Dedifferentiated amniotic fluid mesenchymal stem cell (primary cell): Measurements from ENCODE around the gene VASH2.
"Not testable (repeated sequence)": the region's sequence is repeated elsewhere in the genome, so short reads cannot be mapped to it uniquely, and the experiment has no call there.

Source experiments
- DNase-seq: peaks from one replicate; pipeline ENCODE4 v3.0.0-alpha.2; 2016; ENCODE audit errors: extremely low spot score

Gene VASH2

DNA sequence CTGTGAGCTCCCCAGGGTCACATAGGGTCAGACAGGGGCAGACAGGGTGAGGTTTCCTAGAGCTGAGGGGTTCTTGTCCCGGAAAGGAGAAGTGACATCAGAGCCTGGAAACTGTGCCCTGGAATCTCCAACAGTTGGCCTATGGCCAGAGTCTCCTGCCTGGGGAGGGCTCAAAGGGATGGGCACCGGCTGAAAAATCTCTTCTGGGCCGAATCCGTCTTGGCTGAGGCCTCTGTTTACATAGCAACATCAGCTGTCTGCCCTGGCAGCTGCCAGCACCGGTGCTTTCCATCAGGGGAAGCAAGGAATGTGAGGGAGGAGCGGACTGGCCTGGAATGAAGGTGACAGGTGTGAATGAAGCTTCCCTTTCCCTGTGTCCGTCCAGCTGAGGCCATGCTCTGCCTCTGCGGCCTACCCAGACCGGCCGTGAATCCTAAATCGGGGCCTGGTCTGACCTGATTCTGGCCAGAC is 30.7 kb downstream of the VASH2 start:
- DNase-seq, result no peak

DNA sequence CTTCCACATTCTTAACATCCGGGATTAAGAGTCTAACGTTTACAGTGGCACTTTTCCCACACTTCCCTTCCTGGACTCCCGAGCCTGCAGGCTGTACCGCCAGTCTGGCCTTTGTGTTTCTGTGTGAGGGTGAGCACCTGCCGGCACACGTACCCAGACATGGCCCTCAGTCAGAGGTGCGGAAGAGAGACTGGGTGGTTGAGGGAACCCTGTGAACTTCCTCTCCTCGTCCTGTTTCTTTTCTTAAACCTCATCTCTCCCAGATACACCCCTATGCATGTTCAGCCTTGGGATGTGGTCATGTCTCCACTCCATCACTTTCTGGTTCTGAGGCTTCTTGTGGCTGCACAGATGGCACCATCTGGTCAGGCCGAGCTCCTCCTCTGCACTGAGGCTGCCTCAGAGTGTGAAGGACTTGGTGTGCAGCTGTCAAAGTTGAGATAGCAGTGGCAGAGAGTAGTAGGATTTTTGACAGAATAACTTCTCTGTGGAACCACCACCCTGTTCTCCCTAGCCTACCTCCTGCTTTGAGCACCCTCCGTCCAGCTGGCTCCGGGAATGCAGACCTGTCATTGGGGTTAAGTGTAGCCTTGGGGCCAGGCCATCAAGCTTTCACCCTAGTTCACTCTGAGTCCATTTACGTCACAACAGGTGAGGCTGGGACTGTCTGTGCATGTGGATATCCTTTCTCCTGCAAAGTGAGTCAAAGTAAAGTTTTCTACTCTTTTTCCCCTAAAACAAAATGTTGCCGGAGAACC is 31.4 kb downstream of the VASH2 start:
- DNase-seq, result no peak

- DNase-seq, result no peak
Observed at GRCh38 chr1:212982430-212983152, 32.2 kb downstream of the VASH2 start.

GRCh38 chr1:212983482-212983881 is 33.1 kb downstream of the VASH2 start:
- DNase-seq, result no peak

DNA sequence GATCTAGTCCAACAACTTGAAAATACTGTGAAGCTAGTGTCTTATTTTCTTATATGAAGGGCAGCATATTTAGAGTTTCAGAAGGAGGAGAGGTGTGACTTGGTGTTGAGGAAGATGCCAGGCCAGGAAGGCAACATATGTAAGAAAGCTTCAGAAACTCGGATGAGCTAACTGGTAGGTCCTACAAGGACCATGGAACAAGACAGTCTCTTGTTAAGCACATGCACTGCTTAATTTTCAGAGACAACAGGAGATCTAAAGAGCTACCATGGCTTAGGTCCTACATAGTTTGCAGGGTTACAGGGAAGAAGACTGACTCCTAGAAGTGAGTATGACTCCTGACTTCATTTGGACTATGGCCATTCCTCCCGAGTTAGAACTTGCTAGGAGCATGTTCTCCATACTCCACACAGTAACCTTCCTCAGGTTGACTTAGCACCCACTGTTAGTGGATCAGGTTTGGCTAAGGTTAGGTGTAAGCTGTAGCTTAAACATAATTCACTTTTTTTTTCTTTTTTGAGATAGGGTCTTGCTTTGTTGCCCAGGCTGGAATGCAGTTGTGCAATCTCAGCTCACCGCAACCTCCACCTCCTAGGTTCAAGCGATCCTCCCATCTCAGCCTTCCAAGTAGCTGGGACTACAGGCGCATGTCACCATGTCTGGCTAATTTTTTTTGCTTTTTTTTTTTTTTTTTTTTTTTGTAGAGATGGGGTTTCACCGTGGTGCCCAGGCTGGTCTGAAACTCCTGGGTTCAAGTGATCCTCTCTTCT is 34.4 kb downstream of the VASH2 start:
- no peak for DNase-seq

GRCh38 chr1:212986551-212986950 is 36.2 kb downstream of the VASH2 start:
- DNase-seq, result no peak

- DNase-seq, result no peak
Observed at GRCh38 chr1:212987702-212988322, 37.5 kb downstream of the VASH2 start.

DNA sequence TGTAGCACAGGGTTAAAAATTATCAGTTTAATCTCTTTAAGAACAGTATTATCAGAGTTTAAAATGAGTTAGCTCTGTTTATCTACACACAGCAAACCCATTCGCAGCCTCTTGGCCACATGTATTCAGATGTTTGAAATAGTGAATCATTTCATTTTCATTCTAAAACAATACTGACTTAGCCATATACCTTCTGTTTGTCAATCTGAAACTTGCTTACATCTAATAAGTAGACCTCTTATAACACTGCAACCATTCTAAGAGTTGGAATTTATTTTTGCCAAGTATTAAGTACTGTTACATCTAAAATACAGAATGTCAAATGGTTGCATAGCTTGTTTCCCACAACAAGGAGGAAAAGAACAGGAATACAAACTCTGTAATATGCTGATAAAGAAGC is 39.9 kb downstream of the VASH2 start:
- no peak for DNase-seq

DNA sequence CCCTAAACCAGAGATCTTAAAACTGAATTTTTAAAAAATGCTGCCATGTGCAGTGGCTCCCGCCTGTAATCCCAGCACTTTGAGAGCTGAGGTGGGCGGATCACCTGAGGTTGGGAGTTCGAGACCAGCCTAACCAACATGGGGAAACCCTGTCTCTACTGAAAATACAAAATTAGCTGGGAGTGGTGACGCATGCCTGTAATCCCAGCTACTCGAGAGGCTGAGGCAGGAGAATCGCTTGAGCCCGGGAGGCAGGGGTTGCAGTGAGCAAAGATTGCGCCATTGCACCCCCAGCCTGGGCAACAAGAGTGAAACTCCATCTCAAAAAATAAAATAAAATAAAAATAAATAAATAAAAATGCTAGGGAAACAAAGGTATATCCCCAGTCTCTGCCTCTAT is 43.6 kb downstream of the VASH2 start:
- DNase-seq, result not testable (repeated sequence)

DNA sequence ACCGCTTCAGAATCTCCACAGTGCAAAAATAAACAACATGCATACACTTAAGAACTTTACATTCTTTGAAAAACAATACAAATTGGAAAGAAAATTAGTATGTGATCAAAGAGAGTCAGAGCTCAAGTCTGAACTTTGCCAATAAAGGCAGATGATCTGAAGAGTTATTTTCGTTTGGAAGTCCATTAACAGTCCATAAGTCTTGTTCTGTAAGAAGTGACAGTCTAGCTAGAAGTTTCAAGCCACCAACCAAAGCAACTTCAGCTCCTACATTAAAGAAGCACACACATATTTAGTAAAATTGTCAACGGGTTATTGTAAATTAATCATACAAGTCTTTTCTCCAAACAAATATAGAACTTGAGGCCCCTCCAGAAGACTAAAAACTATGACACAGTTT is 44.6 kb downstream of the VASH2 start:
- DNase-seq, result no peak

DNA sequence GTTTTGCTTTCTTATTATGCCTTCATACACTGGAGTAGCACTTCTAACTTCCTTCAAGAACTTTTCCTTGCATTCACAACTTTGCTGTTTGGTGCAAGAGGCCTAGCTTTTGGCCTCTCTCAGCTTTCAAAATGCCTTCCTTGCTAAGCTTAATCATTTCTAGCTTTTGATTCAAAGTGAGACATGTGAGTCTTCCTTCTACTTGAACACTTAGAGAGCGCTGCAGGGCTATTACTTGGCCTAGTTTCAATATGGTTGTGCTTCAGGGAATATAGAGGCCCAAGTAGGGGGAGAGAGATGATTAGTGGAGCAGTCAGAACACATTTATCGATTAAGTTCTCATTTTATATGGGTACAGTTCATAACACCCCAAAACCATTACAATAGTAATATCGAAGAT is 52.9 kb downstream of the VASH2 start:
- no peak for DNase-seq

DNA sequence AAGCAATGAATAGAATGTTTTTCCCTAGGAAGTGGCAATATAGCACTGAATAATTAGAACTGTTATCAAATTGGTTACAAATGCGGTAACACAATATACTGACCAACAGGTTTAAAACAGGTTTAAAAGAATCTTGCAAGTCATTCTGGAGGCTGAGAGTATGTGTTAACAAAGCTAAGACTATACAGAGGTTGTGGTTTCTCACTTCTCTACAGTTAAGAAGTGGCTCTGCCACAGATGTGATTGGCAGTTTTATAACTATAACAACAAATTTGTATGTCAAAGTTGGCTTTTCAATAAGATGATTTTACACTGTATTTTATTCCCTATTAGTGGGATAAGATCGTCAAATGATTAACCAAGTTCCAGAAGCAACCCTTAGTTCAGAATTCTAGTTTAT is 58.2 kb downstream of the VASH2 start:
- no peak for DNase-seq

GRCh38 chr1:213014642-213015041 is 64.3 kb downstream of the VASH2 start:
- peak; percentile 20 for DNase-seq

- peak; percentile 98 for DNase-seq
Observed at GRCh38 chr1:213015099-213016050, 65.0 kb downstream of the VASH2 start, which contains the start of gene ANGEL2. ANGEL2 (minus strand) TSS chr1:213015867; CDS start chr1:213015671, 196 bp downstream.

DNA sequence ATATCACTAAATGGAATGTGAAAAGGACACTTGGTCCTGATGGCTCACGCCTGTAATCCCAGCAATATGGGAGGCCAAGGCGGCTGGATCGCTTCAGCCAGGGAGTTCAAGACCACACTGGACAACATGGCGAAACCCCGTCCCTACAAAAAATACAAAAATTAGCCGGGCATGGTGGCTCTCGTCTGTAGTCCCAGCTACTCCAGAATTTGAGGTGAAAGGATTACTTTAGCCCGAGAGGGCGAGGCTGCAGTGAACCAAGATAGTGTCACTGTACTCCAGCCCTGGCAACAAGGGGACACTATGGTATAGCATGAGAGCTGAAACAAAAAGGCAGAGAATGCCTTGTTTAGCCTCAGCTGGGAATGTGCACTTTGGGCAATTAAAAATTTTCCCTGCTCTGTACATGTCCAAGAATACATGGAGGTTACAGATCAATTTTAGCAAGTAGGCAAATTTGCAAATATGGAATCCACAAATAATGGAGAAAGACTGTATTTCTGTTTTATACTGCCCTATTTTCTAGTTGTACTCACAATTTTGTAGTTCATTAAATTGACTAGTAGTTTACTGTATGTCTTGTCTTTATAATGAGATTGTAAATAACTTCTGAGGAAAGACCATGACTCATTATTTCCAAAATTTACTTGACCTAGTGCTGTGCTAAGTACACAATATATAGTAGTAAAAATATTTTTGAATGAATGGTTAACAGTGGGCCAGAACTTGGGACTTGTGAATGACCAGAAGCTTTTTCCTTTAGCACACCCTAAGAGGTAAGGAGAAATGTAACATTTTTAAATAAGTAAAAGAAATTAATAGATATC is 67.3 kb downstream of the VASH2 start:
- no peak for DNase-seq

DNA sequence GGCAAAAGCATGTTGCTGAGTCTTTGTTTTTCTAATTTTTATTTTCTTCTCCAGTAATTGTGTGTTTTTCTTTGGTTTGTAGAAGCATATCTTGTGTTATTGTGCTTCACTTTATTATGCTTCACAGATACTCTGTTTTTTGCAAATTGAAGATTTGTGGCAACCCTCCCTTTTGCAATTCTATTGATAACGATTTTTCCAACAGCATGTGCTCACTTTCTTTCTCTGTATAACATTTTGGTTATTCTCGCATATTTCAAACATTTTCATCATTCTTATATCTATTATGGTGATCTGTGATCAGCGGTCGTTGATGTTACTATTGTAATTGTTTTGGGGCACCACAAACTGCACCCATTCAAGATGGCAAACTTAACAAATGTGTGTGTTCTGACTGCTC is 69.1 kb downstream of the VASH2 start:
- DNase-seq, result no peak

GRCh38 chr1:213020016-213020415 is 69.7 kb downstream of the VASH2 start:
- no peak for DNase-seq

DNA sequence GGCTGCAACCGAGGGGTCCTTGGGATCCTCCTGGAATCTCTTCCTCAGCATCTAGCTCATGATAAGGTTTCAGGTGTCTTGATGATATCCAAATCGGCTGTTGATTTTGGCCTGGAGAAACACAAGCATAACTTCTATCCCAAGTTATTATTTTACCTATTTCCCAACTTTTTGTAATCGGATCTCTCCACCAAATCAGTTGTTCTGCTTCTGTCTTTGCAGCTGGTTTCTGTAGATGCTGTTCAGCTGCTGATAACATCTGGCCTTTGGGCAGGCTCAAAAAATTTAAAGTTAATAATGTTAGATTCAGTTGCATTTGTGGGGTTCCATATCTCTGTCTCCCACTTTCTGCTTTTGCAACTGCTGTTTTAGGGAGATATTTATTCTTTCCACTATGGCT is 76.7 kb downstream of the VASH2 start:
- not testable (repeated sequence) for DNase-seq

DNA sequence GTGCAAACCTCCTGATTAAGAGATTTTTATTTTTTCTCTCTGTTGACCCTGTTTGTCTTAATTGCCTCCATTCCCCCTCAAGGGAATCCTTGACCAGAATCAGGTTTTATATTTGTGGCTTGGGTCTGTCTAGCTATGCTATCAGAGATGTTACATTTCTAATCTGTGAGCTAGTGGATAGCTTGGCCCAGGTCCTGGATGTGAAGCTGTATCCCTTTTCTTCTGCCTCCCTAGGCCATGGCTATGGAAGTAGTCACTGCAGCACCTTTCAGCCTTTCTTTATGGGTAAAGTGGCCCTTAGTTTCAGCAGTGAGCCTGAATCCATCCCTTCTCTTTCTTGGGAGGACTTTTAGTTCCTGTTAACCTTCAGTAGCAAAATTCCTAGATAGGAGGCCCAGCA is 82.3 kb downstream of the VASH2 start:
- DNase-seq, result no peak

DNA sequence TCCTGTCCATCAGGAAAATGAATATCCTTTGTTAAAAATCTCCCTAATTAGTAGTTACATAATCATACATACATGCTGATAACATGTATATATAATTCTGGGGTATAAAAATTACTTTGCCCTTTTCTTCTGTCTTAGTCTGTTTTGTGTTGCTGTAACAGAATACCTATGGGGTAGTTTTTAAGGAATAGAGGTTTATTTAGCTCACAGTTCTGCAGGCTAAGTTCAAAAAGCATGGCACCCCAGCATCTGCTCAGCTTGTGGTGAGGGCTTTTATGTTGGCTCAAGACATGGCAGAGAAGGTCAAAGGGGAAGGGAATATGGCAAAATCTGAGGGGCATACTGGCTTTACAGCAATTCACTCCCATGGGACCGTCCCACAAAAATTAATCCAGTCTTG is 84.4 kb downstream of the VASH2 start:
- no peak for DNase-seq
